Measurements from ENCODE around the gene MTG2.

GRCh38 chr20:62192635-62193034 is 9.8 kb downstream of the MTG2 start:
- TF ChIP-seq, protein P1, sequence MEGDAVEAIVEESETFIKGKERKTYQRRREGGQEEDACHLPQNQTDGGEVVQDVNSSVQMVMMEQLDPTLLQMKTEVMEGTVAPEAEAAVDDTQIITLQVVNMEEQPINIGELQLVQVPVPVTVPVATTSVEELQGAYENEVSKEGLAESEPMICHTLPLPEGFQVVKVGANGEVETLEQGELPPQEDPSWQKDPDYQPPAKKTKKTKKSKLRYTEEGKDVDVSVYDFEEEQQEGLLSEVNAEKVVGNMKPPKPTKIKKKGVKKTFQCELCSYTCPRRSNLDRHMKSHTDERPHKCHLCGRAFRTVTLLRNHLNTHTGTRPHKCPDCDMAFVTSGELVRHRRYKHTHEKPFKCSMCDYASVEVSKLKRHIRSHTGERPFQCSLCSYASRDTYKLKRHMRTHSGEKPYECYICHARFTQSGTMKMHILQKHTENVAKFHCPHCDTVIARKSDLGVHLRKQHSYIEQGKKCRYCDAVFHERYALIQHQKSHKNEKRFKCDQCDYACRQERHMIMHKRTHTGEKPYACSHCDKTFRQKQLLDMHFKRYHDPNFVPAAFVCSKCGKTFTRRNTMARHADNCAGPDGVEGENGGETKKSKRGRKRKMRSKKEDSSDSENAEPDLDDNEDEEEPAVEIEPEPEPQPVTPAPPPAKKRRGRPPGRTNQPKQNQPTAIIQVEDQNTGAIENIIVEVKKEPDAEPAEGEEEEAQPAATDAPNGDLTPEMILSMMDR (IDR thresholded peaks at IDR 0.05), result no peak
- TF ChIP-seq POLR2A (IDR thresholded peaks at IDR 0.05), result no peak
